HFF-Myc (cell line): ENCODE measurements around the gene ALDH16A1.

Experiments
- DNase-seq: peaks from one replicate; pipeline ENCODE4 v3.0.0-alpha.2; 2011; ENCODE audit warnings: low read depth; ENCODE audit errors: extremely low read depth
- H3K4me3 ChIP-seq: replicated peaks from 2 replicates; pipeline ENCODE4 v1.5.1; 2011; ENCODE audit warnings: low read depth, mild to moderate bottlenecking, control low read depth, low read length
- CTCF ChIP-seq: IDR thresholded peaks from 2 replicates; pipeline ENCODE4 v1.5.1; 2012; ENCODE audit warnings: mild to moderate bottlenecking, low read depth, low read length, control low read depth; ENCODE audit errors: missing control alignments

ALDH16A1 gene

GRCh38 chr19:49506575-49507105 lies 53.6 kb downstream of the ALDH16A1 start:
- no peak overlapping the region for H3K4me3 ChIP-seq
- no peak for DNase-seq
- peak; percentile 92 for TF ChIP-seq CTCF

- no peak for DNase-seq
- TF ChIP-seq CTCF: no peak
- H3K4me3 ChIP-seq: no peak overlapping the region
Measured at GRCh38 chr19:49507803-49508494, 54.9 kb downstream of the ALDH16A1 start.

DNA sequence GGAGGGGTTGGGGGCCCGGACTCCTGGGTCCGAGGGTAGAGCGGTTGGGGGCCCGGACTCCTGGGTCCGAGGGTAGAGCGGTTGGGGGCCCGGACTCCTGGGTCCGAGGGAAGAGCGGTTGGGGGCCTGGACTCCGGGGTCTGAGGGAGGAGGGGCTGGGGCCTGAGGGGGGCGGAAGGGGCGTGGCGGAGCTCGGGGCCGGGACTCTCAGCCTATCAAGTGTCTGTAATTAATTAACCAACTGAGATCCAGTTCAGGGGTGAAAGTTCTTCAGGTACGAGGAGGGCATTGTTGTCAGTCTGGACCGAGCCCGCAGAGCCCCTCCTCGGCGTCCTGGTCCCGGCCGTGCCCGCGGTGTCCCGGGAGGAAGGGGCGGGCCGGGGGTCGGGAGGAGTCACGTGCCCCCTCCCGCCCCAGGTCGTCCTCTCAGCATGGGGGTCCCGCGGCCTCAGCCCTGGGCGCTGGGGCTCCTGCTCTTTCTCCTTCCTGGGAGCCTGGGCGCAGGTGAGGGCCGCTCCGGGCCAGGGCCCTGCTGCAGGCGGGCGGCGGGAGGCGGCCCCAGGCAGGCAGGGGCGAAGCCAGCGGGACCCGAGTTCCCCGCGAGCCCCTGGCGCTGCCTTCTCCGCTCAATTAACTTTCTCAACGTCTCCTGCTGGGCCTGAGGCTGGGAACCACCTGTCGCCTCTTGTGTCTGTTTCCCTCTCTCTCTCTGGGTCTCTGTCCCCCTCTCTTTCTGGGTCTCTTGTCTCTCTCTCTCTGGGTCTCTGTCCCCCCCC lies 60.1 kb downstream of the ALDH16A1 start:
- no peak for DNase-seq
- peak overlapping the region; percentile 51 for H3K4me3 ChIP-seq
- no peak for TF ChIP-seq CTCF

DNA sequence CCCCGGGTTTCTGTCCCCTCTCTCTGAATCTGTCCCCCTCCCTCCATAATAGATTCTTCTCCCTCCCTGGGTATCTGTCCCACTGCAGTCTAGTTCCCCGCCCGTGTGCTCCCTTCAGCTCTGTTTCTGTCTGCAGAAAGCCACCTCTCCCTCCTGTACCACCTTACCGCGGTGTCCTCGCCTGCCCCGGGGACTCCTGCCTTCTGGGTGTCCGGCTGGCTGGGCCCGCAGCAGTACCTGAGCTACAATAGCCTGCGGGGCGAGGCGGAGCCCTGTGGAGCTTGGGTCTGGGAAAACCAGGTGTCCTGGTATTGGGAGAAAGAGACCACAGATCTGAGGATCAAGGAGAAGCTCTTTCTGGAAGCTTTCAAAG lies 60.7 kb downstream of the ALDH16A1 start:
- DNase-seq: no peak
- H3K4me3 ChIP-seq: peak overlapping the region; percentile 51; the same call in 1 of the 2 replicates
- no peak for TF ChIP-seq CTCF

DNA sequence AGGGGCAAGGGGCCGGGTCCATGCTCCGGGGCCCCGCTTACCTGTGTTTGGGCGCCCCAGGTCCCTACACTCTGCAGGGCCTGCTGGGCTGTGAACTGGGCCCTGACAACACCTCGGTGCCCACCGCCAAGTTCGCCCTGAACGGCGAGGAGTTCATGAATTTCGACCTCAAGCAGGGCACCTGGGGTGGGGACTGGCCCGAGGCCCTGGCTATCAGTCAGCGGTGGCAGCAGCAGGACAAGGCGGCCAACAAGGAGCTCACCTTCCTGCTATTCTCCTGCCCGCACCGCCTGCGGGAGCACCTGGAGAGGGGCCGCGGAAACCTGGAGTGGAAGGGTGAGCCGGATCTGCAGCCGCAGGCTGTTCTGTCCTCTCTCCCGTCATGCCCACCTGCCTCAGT lies 61.1 kb downstream of the ALDH16A1 start:
- TF ChIP-seq CTCF: no peak
- H3K4me3 ChIP-seq: no peak overlapping the region
- DNase-seq: no peak

GRCh38 chr19:49515767-49516166 lies 62.7 kb downstream of the ALDH16A1 start:
- DNase-seq: no peak
- TF ChIP-seq CTCF: no peak
- H3K4me3 ChIP-seq: no peak overlapping the region
